GM21619 (cell line): ENCODE data around the gene SLC43A3.
"Not testable (repeated sequence)": the region's sequence is repeated elsewhere in the genome, so short reads cannot be mapped to it uniquely, and the experiment has no call there.

Experiments used
- ATAC-seq: cut with Tn5 transposase; IDR thresholded peaks from one replicate; pipeline ENCODE4 v1.9.1; 2021; ENCODE audit not compliant: unreplicated experiment

SLC43A3 gene

GRCh38 chr11:57460022-57460757 lies 33.3 kb upstream of the SLC43A3 start, which contains the start of gene RTN4RL2:
Gene RTN4RL2 (plus strand): TSS chr11:57460528. CDS start chr11:57460866, 338 bp downstream.
- ATAC-seq = peak; percentile 40

GRCh38 chr11:57459164-57460021 lies 32.5 kb upstream of the SLC43A3 start:
- no peak for ATAC-seq

GRCh38 chr11:57458410-57459163 lies 31.7 kb upstream of the SLC43A3 start:
- no peak for ATAC-seq

GRCh38 chr11:57458060-57458409 lies 31.1 kb upstream of the SLC43A3 start:
- no peak for ATAC-seq

GRCh38 chr11:57457643-57458023 lies 30.7 kb upstream of the SLC43A3 start:
- ATAC-seq = peak; percentile 25

GRCh38 chr11:57456960-57457642 lies 30.2 kb upstream of the SLC43A3 start:
- ATAC-seq = peak; percentile 58

- ATAC-seq = no peak
These were observed 26.7 kb upstream of the SLC43A3 start for GRCh38 chr11:57453543-57454177.

GRCh38 chr11:57446055-57446454 lies 19.1 kb upstream of the SLC43A3 start:
- ATAC-seq = no peak

GRCh38 chr11:57445122-57445394 lies 18.1 kb upstream of the SLC43A3 start:
- not testable (repeated sequence) for ATAC-seq

- no peak for ATAC-seq
These were observed 17.6 kb upstream of the SLC43A3 start for GRCh38 chr11:57444362-57445121.

GRCh38 chr11:57440744-57441414 lies 14.0 kb upstream of the SLC43A3 start:
- ATAC-seq = no peak

- no peak for ATAC-seq
These were observed 12.9 kb upstream of the SLC43A3 start for GRCh38 chr11:57439786-57440185.

- no peak for ATAC-seq
These were observed 11.7 kb upstream of the SLC43A3 start for GRCh38 chr11:57438345-57439285.

GRCh38 chr11:57436031-57436430 lies 9.1 kb upstream of the SLC43A3 start:
- no peak for ATAC-seq

GRCh38 chr11:57434640-57435546 lies 8.0 kb upstream of the SLC43A3 start:
- no peak for ATAC-seq

GRCh38 chr11:57432714-57433163 lies 5.8 kb upstream of the SLC43A3 start:
- no peak for ATAC-seq

- no peak for ATAC-seq
These were observed 5.2 kb upstream of the SLC43A3 start for GRCh38 chr11:57432149-57432561.
